Chondrocyte (in vitro differentiated cells): Measurements from ENCODE around the gene SIRPD. TPM values are rescaled to one million over a fixed set of nuclear protein-coding genes. Genes with fewer than 3 reads are reported as not detected.

ENCODE experiments used
- DNase-seq: peaks from one replicate; pipeline ENCODE4 v3.0.0; 2021; ENCODE audit warnings: mixed read lengths, low spot score
- H3K27ac Mint-ChIP-seq: one replicate; pipeline ENCODE4 v1.8.0; 2021; ENCODE audit warnings: mild to moderate bottlenecking, moderate library complexity, mixed read lengths; ENCODE audit not compliant: unreplicated experiment
- H3K27me3 Mint-ChIP-seq: 2 replicates; pipeline ENCODE4 v1.8.0; 2021; ENCODE audit warnings: low read depth, mixed read lengths
- H3K36me3 Mint-ChIP-seq: 2 replicates; pipeline ENCODE4 v1.8.0; 2021; ENCODE audit warnings: low read depth, mixed read lengths
- H3K4me1 Mint-ChIP-seq: 2 replicates; pipeline ENCODE4 v1.8.0; 2021; ENCODE audit warnings: low read depth, mild to moderate bottlenecking, mixed read lengths
- H3K4me3 Mint-ChIP-seq: one replicate; pipeline ENCODE4 v1.8.0; 2021; ENCODE audit warnings: mild to moderate bottlenecking, moderate library complexity, mixed read lengths; ENCODE audit not compliant: unreplicated experiment
- H3K9me3 Mint-ChIP-seq: 2 replicates; pipeline ENCODE4 v1.8.0; 2021; ENCODE audit warnings: low read depth, mixed read lengths
- CTCF ChIP-seq: fragments of 200-600 bp; sonication (generic); IDR thresholded peaks from 2 replicates; pipeline ENCODE4 v1.5.0; 2021; ENCODE audit warnings: antibody characterized with exemption, mild to moderate bottlenecking, moderate library complexity
- total RNA-seq: library from RNA; stranded (reverse); gene quantifications from 3 replicates; pipeline ENCODE4 v1.2.1, GENCODE V29; 2021

Gene SIRPD
- total RNA-seq, 1 donor from 2014 or later, result not detected

DNA sequence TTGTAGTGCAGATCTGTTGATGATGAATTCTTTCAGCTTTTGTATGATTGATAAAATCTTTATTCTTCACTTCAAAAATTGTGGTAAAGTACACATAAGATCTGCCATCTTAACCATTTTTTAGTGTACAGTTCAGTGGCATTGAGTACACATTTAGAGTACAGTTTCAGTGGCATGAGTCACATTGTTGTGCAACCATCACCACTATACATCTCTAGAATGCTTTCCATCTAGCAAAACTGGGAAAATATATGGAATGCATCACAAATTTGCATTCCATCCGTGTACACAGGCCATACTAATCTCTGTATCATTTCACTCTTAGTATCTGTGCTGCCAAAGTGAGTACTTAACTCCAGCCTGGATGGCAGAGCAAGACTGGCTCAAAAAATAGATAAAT, 28.7 kb downstream of the SIRPD start:
- Mint-ChIP-seq H3K9me3 (peaks cover 16% of the 10 kb centered on the region), H3K4me3 (no peak overlapping the region), H3K4me1 (no peaks in the 10 kb centered on the region), H3K27me3 (peaks cover 8% of the 10 kb centered on the region), H3K36me3 (no peaks in the 10 kb centered on the region), H3K27ac (no peak overlapping the region)
- no peak for TF ChIP-seq CTCF
- DNase-seq, result no peak

- DNase-seq, result no peak
- no peak overlapping the region for H3K4me3 Mint-ChIP-seq
- TF ChIP-seq CTCF, result no peak
- H3K9me3 Mint-ChIP-seq, result peaks cover 16% of the 10 kb centered on the region
- peaks cover 10% of the 10 kb centered on the region for H3K27me3 Mint-ChIP-seq
- no peaks in the 10 kb centered on the region for H3K4me1 Mint-ChIP-seq
- no peak overlapping the region for H3K27ac Mint-ChIP-seq
- no peaks in the 10 kb centered on the region for H3K36me3 Mint-ChIP-seq
Measured at GRCh38 chr20:1527923-1528322, 29.6 kb downstream of the SIRPD start.

- H3K4me1 Mint-ChIP-seq, result no peaks in the 10 kb centered on the region
- H3K9me3 Mint-ChIP-seq, result peaks cover 16% of the 10 kb centered on the region
- DNase-seq, result no peak
- no peak overlapping the region for H3K4me3 Mint-ChIP-seq
- peaks cover 15% of the 10 kb centered on the region for H3K27me3 Mint-ChIP-seq
- H3K36me3 Mint-ChIP-seq, result no peaks in the 10 kb centered on the region
- TF ChIP-seq CTCF, result no peak
- H3K27ac Mint-ChIP-seq, result no peak overlapping the region
Measured at GRCh38 chr20:1526896-1527295, 30.6 kb downstream of the SIRPD start.

- no peak overlapping the region for H3K4me3 Mint-ChIP-seq
- no peak overlapping the region for H3K27ac Mint-ChIP-seq
- DNase-seq, result no peak
- no peaks in the 10 kb centered on the region for H3K4me1 Mint-ChIP-seq
- peaks cover 16% of the 10 kb centered on the region for H3K9me3 Mint-ChIP-seq
- H3K36me3 Mint-ChIP-seq, result no peaks in the 10 kb centered on the region
- H3K27me3 Mint-ChIP-seq, result peaks cover 21% of the 10 kb centered on the region
- no peak for TF ChIP-seq CTCF
Measured at GRCh38 chr20:1526310-1526709, 31.2 kb downstream of the SIRPD start.

- no peak for DNase-seq
- Mint-ChIP-seq H3K36me3 (no peaks in the 10 kb centered on the region), H3K4me3 (no peak overlapping the region), H3K4me1 (no peaks in the 10 kb centered on the region), H3K27me3 (peaks cover 31% of the 10 kb centered on the region), H3K27ac (no peak overlapping the region), H3K9me3 (peaks cover 16% of the 10 kb centered on the region)
- no peak for TF ChIP-seq CTCF
Measured at GRCh38 chr20:1524004-1524403, 33.5 kb downstream of the SIRPD start.
